ENCODE measurements around the gene PRRC2B. TPM values are rescaled to one million over a fixed set of nuclear protein-coding genes. Genes with fewer than 3 reads are reported as not detected.
"Not testable (repeated sequence)": the region's sequence is repeated elsewhere in the genome, so short reads cannot be mapped to it uniquely, and the experiment has no call there.

The PRRC2B gene
- 124 TPM for total RNA-seq
- long read RNA-seq, full-length matches to known transcripts, result 10 of 265 reads
- long read RNA-seq, partial matches to known transcripts, result 41 of 265 reads
- long read RNA-seq, other reads (novel, unspliced or antisense), result 214 of 265 reads

DNA sequence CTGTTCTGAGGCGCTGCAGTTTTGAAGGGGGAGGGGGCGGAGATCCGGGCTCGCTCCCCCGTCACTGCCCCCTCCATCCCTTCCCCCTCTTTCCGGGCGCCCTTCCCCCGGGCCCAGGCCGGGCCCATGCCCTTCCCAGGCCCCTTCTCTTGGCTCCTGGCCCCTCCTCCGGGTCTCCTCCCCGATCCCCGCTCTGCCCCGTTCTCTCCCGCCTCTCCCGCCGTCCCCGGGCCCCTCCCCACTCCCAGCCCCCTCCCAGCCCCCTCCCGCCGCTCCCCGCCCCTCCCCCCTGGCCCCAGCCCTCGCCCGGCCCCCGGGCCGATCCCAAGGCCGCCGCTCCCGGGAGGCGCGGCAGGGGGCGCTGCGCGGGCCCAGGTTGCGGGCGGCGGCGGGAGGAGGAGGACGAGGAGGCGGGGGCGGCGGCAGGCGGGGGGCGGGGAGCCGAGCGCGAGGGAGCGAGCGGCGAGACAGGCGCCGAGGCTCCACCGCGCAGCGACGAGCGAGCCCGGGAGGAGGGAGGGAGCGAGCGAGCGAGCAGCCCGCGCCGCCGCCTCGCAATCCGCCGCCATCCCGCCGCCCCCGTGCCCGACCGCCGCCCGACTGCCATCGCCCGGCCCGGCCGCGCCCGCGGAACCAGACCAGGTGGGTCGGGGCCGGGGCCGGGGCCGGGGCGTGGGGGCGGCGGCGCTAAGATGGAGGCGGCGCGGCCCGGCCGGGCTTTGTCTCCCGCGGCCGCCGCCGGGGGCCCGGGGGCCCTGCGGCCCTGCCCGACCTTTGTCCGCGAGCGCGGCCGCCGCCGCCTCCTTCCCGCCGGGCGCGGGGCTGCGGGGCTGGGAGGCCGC, at the start of gene PRRC2B:
PRRC2B (plus strand) TSS at position 465 of the 842 bp plus-strand sequence. CDS start 36,059 bp downstream, outside the sequence.
- intact Hi-C loops (cut with DNase I), result no loop called here
- DNase-seq, result peak; percentile 91
- ATAC-seq (ENCODE audit: poor library complexity), result peak; percentile 85

DNA sequence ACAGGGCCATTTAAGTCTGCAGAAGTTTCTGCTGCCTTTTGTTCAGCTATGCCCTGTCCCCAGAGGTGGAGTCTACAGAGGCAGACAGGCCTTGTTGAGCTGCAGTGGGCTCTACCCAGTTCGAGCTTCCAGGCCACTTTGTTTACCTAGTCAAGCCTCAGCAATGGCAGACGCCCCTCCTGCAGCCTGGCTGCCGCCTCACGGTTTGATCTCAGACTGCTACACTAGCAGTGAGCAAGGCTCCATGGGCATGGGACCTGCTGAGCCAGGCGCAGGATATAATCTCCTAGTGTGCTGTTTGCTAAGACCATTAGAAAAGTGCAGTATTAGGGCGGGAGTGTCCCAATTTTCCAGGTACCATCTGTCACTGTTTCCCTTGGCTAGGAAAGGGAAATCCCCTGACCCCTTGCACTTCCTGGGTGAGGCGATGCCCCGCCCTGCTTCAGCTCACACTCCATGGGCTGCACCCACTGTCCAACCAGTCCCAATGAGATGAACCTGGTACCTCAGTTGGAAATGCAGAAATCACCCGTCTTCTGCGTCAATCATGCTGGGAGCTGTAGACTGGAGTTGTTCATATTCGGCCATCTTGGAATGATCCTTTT, 48.9 kb upstream of the PRRC2B start:
- intact Hi-C loops (cut with DNase I); ATAC-seq (ENCODE audit: poor library complexity): not testable (repeated sequence)
- peak; percentile 34 for DNase-seq

DNA sequence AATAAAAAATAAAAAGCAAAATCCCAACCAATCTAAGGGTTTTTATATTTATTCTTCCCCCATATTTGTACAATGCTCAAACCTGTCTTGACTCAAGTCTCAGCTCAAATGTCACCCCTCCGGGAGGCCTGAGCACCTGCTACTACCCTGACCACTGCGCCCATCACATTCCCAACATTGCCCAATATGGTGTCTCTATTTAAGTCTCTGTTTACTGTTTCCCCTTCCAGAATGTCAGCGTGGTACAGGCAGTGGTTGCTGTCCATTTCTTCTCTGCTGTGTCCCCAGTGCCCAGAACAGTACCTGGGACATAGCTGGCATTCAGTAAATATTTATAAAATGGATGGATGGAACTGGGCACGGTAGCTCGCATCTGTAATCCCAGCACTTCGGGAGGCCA, 47.3 kb upstream of the PRRC2B start:
- no peak for ATAC-seq (ENCODE audit: poor library complexity)
- intact Hi-C loops (cut with DNase I), result no loop called here

DNA sequence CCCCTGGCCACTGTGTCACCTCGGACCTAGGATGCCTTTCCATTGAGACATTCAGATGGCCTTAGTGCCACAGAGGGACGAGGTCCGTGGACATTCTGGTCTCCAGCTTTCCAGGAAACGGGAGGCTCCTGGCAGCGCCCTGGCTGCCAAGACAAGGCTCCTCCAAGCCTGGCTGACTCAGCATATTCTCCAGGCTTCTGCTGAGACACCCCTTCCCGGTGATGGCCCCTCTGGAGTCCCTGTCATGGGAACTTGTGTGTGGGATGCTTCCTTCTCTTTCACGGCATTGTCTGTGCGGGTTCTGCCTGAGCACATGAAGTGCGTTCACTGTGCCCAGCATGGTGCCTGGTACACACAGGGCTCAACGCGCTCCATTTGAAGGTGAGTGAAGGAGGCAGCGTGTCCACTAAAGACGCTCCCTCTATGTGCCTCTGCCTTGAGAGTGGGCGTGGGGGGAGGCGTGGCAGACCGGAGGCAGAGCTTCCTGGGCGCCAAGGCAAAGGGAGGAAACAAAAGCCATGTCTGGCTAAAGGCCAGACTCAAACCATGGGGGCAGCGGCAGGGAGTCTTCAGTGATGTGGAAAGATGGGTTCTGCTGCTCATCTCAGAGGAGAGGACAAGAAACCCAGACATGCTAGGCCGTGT, 46.4 kb upstream of the PRRC2B start:
- intact Hi-C loops (cut with DNase I), result no loop called here
- DNase-seq (peak; percentile 22), ATAC-seq (ENCODE audit: poor library complexity) (no peak)

More for the DNA sequence above, 47.3 kb upstream of the PRRC2B start:
- DNase-seq, result peak; percentile 11

DNA sequence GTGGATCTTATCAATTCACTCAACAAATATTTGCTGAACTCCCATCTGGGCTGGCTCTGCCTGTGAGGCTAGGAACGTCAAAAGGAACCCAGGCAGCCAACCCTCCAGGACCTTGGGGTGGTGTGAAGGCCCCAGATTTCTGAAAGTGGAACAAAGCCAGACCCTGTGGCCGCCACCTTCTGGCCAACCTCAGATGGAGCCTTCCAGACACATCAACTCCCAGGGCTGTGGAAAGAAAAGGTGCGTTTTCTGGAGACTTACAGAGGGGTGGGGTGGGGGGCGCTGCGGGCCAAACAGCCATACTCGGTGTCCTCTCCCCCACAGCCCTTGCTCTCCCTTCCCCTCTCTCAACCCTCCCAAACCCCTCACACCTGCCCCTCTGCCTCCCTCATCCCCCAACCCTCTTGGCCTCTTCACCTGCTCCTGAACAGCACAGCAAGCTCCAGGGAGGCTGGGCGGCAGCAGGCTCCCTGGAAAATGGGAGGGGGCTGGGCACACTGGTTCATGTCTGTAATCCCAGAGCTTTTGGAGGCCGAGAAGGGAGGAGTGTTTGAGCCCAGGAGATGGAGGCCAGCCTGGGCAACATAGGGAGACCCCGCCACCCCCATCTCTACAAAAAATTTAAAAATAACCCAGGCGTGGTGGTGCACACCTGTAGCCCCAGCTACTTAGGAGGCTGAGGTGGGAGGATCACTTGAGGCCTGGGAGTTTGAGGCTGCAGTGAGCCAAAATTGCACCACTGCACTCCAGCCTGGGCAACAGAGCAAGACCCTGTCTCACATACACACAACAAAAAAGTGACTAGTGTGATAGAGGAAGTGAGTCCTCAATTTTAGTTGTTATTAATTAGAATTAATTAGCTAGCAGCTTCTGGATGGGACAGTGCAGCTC, 45.0 kb upstream of the PRRC2B start:
- intact Hi-C loops (cut with DNase I), result no loop called here
- ATAC-seq (ENCODE audit: poor library complexity) (no peak), DNase-seq (peak; percentile 30)

DNA sequence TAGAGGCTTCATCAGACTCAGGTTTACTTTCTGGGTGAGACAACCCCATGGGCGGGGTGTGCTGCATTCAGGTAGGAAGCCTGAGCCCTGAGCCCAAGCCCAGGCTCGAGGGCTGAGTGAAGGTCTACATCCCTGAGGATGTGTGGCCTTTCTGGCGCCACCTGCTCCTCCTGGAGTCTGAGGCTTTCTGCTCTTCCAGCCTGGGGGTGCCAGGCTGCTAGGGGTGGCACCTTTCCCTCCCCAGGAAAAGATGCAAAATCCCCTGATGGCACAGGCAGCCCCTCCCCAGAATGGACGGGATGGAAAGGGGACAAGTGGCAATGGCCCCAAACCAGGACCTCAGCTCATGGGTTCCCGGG, 44.4 kb upstream of the PRRC2B start:
- DNase-seq (peak; percentile 42), ATAC-seq (ENCODE audit: poor library complexity) (no peak)
- intact Hi-C loops (cut with DNase I), result no loop called here

DNA sequence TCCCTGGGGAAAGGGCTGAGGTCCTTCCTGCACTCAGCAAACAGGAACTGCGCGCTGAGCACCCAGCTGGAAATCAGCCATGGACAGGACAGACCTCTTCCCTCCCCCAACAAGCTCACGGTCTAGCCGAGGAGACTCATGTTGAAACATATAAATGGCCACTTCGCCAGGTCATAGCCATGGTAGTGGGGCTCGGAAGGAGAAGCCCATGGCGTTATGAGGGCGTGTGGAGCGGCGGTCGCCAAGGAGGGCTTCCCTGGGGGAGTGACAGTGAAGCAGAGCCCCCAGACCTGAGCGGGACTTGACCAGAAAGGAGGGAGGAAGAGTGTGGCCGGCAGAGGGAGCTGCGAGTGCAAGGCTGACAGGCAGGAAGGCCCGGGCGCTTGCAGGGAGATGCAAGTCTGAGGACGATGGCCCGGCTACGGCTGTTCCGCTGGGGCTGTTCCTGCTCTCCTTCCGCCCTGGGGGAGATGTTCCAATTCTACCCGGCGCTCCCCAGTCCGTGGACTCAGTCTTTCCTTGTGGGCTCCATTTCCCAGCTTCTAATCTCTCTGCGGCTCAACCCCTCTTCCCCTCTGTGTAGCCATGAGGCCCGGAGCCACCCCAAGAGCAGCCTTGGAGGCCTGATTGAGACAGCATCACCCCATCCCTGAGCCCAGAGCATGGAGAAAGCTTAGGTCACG, 43.9 kb upstream of the PRRC2B start:
- ATAC-seq (ENCODE audit: poor library complexity), result peak; percentile 97
- DNase-seq, result peak; percentile 96
- intact Hi-C loops (cut with DNase I), result no loop called here

DNA sequence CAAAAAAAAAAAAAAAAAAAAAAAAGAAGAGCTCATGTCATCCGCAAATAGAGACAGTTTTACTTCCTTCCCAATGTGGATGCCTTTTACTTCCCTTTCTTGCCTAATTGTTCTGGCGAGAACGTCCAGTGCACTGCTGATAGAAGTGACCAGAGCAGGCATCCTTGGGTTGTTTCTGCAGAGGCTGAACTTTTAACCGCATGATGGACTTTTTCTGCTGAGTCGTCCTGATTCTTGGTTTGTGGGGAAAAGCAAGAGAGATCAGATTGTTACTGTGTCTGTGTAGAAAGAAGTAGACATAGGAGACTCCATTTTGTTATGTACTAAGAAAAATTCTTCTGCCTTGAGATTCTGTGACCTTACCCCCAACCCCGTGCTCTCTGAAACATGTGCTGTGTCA, 37.4 kb upstream of the PRRC2B start:
- ATAC-seq (ENCODE audit: poor library complexity), result peak; percentile 80
- DNase-seq, result peak; percentile 26
- intact Hi-C loops (cut with DNase I), result not testable (repeated sequence)

DNA sequence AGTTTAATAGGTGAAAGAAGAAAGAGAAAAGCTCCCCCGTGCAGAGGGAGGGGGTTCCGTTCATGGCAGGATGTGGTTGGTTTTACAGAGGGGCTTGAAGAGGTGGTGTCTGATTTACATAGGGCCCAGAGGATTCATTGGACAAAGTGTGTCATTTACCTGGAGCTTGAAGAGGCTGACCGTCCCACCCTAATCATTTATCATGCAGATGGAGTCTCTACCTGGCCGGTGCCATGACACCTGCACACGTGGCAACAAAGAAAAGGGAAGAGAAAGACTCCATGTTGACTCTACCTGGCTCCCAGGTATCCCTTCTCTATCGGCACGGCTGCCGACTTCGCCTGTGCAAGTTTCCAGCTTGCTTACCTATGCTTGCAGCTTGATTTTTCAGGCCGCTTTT, 35.3 kb upstream of the PRRC2B start:
- no peak for ATAC-seq (ENCODE audit: poor library complexity)
- peak; percentile 17 for DNase-seq

DNA sequence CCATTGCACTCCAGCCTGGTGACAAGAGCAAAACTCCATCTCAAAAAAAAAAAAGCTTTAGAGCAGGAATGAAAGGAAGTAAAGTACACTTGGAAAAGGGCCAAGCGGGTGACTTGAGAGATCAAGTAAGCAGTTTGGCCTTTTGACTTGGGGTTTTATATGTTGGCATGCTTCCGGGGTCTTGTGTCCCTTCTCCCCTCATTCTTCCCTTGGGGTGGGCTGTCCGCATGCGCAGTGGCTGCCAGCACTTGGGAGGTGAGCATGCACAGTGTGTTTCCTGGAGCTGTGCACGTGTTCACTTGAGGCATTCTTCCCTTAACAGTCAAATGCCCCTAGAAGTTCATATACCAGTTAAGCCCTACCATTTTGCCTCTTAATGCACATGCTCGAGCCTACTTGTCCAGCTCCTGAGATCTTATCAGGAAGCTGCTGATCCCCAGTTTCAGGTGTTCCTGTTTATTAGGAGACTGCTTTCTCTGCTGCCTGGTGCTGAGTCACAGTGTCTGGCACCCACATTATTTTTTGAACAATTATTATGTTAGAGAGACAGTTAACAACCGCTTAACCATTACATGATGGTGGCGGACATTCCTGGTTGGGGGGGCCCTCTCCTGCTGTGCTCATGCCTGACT, 32.6 kb upstream of the PRRC2B start:
- DNase-seq (no peak), ATAC-seq (ENCODE audit: poor library complexity) (no peak)
- intact Hi-C loops (cut with DNase I), result loop anchor here (10.0 kb wide), 1 partner anchor 383 kb away; the partner anchor contains the start of gene RAPGEF1

More for the DNA sequence above, 35.3 kb upstream of the PRRC2B start:
- intact Hi-C loops (cut with DNase I), result no loop called here

DNA sequence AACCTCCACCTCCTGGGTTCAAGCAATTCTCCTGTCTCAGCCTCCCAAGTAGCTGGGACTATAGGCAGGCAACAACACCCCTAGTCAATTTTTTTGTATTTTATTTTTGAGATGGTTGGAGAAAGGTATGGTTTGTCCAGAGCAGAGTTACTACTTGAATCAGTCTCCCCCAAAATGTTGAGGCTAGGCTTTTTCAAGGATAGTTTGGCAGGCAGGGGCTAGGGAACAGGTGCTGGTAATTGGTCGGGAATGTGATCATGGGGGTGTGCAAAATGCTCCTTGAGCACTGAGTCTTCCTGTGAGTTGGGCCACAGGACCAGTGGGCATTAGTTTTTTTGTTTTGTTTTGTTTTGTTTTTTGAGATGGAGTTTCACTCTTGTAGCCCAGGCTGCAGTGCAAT, 28.3 kb upstream of the PRRC2B start:
- intact Hi-C loops (cut with DNase I), result loop anchor here (10.0 kb wide), 1 partner anchor 379 kb away; the partner anchor contains the start of gene RAPGEF1
- DNase-seq (no peak), ATAC-seq (ENCODE audit: poor library complexity) (no peak)

DNA sequence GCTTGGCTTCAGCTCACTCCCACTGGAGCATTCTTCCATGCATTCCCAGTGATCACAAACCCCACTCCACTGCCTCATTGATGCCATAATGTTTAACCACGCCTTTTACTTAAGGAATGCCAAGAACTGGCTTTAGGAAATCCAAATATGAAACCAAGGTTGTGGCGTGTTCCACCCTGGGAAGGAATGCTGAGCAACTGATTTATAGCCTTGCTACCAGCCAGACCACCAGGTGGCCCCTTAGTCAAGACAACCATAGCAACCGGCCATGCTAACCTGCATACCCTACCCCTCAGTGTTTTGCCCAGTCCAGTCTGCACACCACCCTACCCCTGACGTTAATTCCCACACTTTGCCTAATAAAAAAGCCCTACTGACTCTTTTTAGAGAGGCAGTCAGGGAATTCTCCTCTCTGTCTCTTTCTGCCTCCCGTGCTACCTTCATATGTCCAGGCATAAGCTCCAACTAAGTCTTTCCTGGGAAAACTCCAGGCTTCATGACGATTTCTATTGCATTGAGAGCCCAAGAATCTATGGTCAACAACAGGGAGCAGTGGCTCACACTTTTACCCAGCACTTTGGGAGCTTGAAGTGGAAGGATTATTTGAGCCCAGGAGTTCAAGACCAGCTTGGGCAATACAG, 27.0 kb upstream of the PRRC2B start:
- ATAC-seq (ENCODE audit: poor library complexity), result peak; percentile 78
- intact Hi-C loops (cut with DNase I), result loop anchor here (10.0 kb wide), 1 partner anchor 378 kb away; the partner anchor contains the start of gene RAPGEF1
- peak; percentile 51 for DNase-seq

DNA sequence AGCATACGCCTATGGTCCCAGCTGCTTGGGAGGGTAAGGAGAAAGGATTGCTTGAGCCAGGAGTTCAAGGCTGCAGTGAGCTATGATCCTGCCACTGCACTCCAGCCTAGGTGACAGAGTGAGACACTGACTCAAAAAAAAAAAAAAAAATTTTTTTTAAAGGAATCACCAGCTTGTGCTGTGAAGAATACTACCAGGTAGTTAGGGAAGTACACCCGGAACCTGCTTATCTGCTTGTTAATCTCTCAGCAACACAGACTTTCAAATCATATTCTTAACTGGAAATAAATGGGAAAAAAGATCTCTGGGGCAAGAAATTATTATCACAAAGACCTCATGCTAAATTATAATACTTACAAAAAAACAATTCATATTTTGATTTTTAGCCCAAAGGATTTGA, 26.4 kb upstream of the PRRC2B start:
- DNase-seq (no peak), ATAC-seq (ENCODE audit: poor library complexity) (no peak)
- intact Hi-C loops (cut with DNase I), result loop anchor here (10.0 kb wide), 1 partner anchor 377 kb away; the partner anchor contains the start of gene RAPGEF1

DNA sequence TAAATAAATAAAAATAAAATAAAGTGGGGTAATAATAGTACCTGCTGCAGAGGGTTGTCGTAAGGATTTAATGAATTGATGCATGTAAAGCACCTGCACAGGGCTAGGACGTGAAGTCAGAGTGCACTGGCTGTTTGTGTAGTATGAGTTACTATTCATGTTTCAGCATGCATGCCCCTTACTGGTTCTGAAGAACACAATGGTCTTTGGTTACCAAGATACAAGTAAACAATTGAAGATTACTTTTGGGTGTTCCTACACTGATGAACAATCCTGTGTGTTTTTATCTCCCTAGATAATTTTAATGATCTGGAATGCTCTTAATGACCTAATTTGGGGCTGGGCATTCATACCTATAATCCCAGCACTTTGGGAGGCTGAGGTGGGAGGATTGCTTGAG, 23.2 kb upstream of the PRRC2B start:
- ATAC-seq (ENCODE audit: poor library complexity), result no peak
- no peak for DNase-seq
- intact Hi-C loops (cut with DNase I), result loop anchor here (10.0 kb wide), 1 partner anchor 104 kb away; no protein-coding TSS in a partner anchor

DNA sequence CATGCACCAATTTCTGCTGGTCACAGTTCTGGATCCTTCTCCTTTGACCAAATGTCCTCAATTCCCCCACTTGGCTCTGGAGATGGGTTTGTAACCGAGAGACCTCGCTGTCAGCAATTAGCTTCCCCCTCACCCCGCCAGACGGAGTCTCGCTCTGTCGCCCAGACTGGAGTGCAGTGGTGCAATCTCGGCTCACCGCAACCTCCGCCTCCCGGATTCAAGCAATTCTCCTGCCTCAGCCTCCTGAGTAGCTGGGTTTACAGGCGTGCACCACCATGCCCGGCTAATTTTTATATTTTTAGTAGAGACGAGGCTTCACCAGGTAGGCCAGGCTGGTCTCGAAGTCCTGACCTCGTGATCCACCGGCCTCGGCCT, 21.3 kb upstream of the PRRC2B start:
- intact Hi-C loops (cut with DNase I), result loop anchor here (10.0 kb wide), 1 partner anchor 102 kb away; no protein-coding TSS in a partner anchor
- ATAC-seq (ENCODE audit: poor library complexity); DNase-seq: not testable (repeated sequence)

DNA sequence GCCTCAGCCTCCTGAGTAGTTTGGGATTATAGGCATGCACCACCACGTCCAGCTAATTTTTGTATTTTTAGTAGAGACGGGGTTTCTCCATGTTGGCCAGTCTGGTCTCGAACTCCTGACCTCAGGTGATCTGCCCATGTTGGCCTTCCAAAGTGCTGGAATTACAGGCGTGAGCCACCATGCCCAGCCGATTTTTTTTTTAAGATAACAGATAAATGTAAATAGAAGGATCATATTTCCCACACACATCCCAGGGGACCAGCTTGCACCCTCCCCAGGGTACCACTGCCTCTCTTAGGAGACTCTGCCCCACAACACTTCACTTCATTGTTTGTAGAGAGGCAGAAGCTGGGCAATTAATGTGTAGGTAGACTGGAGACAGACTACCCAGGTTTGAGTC, 19.2 kb upstream of the PRRC2B start:
- ATAC-seq (ENCODE audit: poor library complexity); DNase-seq: not testable (repeated sequence)
- intact Hi-C loops (cut with DNase I), result loop anchor here (10.0 kb wide), 1 partner anchor 100 kb away; no protein-coding TSS in a partner anchor

Measured in Right ventricle myocardium superior (tissue), 1 donor.